DND-41 (cell line): ENCODE measurements around the gene GOSR2.

ENCODE experiments used
- EZH2 ChIP-seq: IDR thresholded peaks from 3 replicates; pipeline ENCODE4 v1.6.1; 2012; ENCODE audit warnings: borderline replicate concordance, low read depth, mild to moderate bottlenecking, moderate library complexity, low read length, inconsistent platforms; ENCODE audit not compliant: severe bottlenecking
- TF ChIP-seq, protein P1 (sequence below): IDR thresholded peaks from 2 replicates; pipeline ENCODE4 v1.5.1; 2012; ENCODE audit warnings: borderline replicate concordance, low read length, moderate library complexity, mild to moderate bottlenecking; ENCODE audit not compliant: poor library complexity, severe bottlenecking; ENCODE audit errors: extremely low read depth

GRCh38 chr17:46944931-46945330 is 22.0 kb downstream of the GOSR2 start:
- TF ChIP-seq, protein P1, sequence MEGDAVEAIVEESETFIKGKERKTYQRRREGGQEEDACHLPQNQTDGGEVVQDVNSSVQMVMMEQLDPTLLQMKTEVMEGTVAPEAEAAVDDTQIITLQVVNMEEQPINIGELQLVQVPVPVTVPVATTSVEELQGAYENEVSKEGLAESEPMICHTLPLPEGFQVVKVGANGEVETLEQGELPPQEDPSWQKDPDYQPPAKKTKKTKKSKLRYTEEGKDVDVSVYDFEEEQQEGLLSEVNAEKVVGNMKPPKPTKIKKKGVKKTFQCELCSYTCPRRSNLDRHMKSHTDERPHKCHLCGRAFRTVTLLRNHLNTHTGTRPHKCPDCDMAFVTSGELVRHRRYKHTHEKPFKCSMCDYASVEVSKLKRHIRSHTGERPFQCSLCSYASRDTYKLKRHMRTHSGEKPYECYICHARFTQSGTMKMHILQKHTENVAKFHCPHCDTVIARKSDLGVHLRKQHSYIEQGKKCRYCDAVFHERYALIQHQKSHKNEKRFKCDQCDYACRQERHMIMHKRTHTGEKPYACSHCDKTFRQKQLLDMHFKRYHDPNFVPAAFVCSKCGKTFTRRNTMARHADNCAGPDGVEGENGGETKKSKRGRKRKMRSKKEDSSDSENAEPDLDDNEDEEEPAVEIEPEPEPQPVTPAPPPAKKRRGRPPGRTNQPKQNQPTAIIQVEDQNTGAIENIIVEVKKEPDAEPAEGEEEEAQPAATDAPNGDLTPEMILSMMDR: no peak
- no peak for TF ChIP-seq EZH2
